ENCODE measurements around the gene CAMK1D. TPM values are rescaled to one million over a fixed set of nuclear protein-coding genes. Genes with fewer than 3 reads are reported as not detected.

CAMK1D gene
- total and polyA plus RNA-seq, 9 donors: 1.8 to 11.7 (median 5.5) TPM

- intact Hi-C loops (cut with DNase I): no loop called here
- TF ChIP-seq EP300 (IDR thresholded peaks at IDR 0.05): no peak
- no peak for TF ChIP-seq CTCF (IDR thresholded peaks at IDR 0.05)
- TF ChIP-seq POLR2A (IDR thresholded peaks at IDR 0.05): no peak
- Histone ChIP-seq H3K36me3 (no peaks in the 10 kb centered on the region), H3K27ac (no peak overlapping the region), H3K4me1 (ENCODE audit: insufficient read depth) (no peaks in the 10 kb centered on the region), H3K9me3 (no peaks in the 10 kb centered on the region), H3K4me3 (no peak overlapping the region), H3K27me3 (no peaks in the 10 kb centered on the region)
- 98 to 99% (median 98%) methylated on average over 9 of the region's 9 CpGs for WGBS, 3 donors
- DNase-seq: no peak
Observed at GRCh38 chr10:12814166-12814565, 464.8 kb downstream of the CAMK1D start.

GRCh38 chr10:12819071-12819470, 469.7 kb downstream of the CAMK1D start:
- H3K4me3 ChIP-seq: no peak overlapping the region
- intact Hi-C loops (cut with DNase I): no loop called here
- H3K9me3 ChIP-seq: no peaks in the 10 kb centered on the region
- H3K4me1 ChIP-seq (ENCODE audit: insufficient read depth): peaks cover 7% of the 10 kb centered on the region
- H3K36me3 ChIP-seq: no peaks in the 10 kb centered on the region
- WGBS, 3 donors: 77 to 83% (median 80%) methylated on average over 7 of the region's 7 CpGs
- no peaks in the 10 kb centered on the region for H3K27me3 ChIP-seq
- no peak overlapping the region for H3K27ac ChIP-seq
- TF ChIP-seq CTCF (IDR thresholded peaks at IDR 0.05) (no peak), POLR2A (IDR thresholded peaks at IDR 0.05) (no peak)
- no peak for DNase-seq

- H3K9me3 ChIP-seq: no peaks in the 10 kb centered on the region
- H3K27ac ChIP-seq: no peak overlapping the region
- intact Hi-C loops (cut with DNase I): no loop called here
- no peak for TF ChIP-seq CTCF (IDR thresholded peaks at IDR 0.05)
- no peak for TF ChIP-seq POLR2A (IDR thresholded peaks at IDR 0.05)
- TF ChIP-seq EP300 (IDR thresholded peaks at IDR 0.05): no peak
- WGBS, 3 donors: 93 to 97% (median 96%) methylated on average over 10 of the region's 10 CpGs
- H3K27me3 ChIP-seq: no peaks in the 10 kb centered on the region
- H3K4me1 ChIP-seq (ENCODE audit: insufficient read depth): peaks cover 7% of the 10 kb centered on the region
- H3K4me3 ChIP-seq: no peak overlapping the region
- no peak for DNase-seq
- no peaks in the 10 kb centered on the region for H3K36me3 ChIP-seq
Observed at GRCh38 chr10:12819656-12820055, 470.3 kb downstream of the CAMK1D start.

GRCh38 chr10:12822126-12822892, 473.0 kb downstream of the CAMK1D start:
- Histone ChIP-seq H3K36me3 (no peaks in the 10 kb centered on the region), H3K27me3 (no peaks in the 10 kb centered on the region)

More at GRCh38 chr10:12822126-12822892, 473.0 kb downstream of the CAMK1D start:
- Histone ChIP-seq H3K9me3 (no peaks in the 10 kb centered on the region), H3K4me3 (no peak overlapping the region), H3K4me1 (ENCODE audit: insufficient read depth) (peaks cover 7% of the 10 kb centered on the region), H3K27ac (no peak overlapping the region)
- intact Hi-C loops (cut with DNase I): no loop called here
- TF ChIP-seq POLR2A (IDR thresholded peaks at IDR 0.05) (no peak), EP300 (IDR thresholded peaks at IDR 0.05) (no peak), CTCF (IDR thresholded peaks at IDR 0.05) (no peak)
- DNase-seq: no peak
- 64 to 77% (median 72%) methylated on average over 16 of the region's 16 CpGs for WGBS, 3 donors
